ENCODE measurements around the gene LMNTD2.

DNA sequence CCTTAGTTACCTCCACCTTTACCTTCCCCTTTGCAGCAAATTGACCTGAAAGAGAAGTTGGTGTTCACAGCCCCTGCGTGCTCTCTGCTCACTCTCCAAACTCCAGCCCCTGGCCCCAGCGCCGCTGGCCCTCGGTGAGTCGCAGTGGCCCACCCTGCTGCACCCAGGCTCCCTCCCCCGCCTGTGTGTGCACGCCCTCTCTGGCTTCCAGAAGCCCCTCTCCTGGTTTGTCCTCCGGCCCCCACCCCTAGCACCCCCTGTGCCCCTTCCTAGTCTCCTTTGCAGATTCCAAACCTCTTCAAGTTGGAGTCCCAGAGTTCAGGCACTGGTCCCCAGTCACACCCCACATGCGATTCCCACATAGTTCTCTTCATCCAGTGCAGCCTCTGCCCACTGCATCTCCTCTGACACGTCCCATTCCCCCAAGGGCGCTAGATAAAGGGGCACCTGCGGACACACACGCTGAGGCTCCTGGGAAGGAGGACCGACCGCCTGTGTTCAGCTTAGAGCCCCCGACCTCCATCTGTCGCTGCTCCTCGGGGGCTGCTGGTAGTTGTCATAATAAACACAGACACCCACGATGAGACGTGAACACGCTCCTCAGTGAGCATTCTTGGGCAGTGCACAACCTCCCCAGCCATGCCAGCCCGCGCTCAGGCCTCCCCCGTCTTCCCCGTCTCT lies 14.2 kb upstream of the LMNTD2 start:
- TF ChIP-seq, protein P1, sequence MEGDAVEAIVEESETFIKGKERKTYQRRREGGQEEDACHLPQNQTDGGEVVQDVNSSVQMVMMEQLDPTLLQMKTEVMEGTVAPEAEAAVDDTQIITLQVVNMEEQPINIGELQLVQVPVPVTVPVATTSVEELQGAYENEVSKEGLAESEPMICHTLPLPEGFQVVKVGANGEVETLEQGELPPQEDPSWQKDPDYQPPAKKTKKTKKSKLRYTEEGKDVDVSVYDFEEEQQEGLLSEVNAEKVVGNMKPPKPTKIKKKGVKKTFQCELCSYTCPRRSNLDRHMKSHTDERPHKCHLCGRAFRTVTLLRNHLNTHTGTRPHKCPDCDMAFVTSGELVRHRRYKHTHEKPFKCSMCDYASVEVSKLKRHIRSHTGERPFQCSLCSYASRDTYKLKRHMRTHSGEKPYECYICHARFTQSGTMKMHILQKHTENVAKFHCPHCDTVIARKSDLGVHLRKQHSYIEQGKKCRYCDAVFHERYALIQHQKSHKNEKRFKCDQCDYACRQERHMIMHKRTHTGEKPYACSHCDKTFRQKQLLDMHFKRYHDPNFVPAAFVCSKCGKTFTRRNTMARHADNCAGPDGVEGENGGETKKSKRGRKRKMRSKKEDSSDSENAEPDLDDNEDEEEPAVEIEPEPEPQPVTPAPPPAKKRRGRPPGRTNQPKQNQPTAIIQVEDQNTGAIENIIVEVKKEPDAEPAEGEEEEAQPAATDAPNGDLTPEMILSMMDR (IDR thresholded peaks at IDR 0.05; ENCODE audit: extremely low read depth in 1 of 2, insufficient read depth in 1 of 2, low read depth in 1 of 2, low read length in 2 of 2), result no peak
- no peak for TF ChIP-seq EZH2 (IDR thresholded peaks at IDR 0.05; ENCODE audit: borderline replicate concordance, low read depth, low read length, severe bottlenecking)
- no peak for TF ChIP-seq POLR2A (IDR thresholded peaks at IDR 0.05; ENCODE audit: low read depth, low read length)
- TF ChIP-seq POLR2AphosphoS5 (IDR thresholded peaks at IDR 0.05; ENCODE audit: insufficient read depth, low read depth, low read length), result no peak
- TF ChIP-seq JUN (IDR thresholded peaks at IDR 0.05; ENCODE audit: borderline replicate concordance, insufficient read depth, insufficient read length, low read depth), result no peak
- TF ChIP-seq FOS (IDR thresholded peaks at IDR 0.05; ENCODE audit: borderline replicate concordance, insufficient read depth, low read length), result no peak
- TF ChIP-seq, protein P2, sequence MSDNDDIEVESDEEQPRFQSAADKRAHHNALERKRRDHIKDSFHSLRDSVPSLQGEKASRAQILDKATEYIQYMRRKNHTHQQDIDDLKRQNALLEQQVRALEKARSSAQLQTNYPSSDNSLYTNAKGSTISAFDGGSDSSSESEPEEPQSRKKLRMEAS (IDR thresholded peaks at IDR 0.05; ENCODE audit: insufficient read depth, insufficient read length), result no peak
- no peak for TF ChIP-seq GATA2 (IDR thresholded peaks at IDR 0.05; ENCODE audit: insufficient read depth, insufficient read length, low read depth, low read length)
